Measurements from ENCODE around the gene RNF141. TPM values are rescaled to one million over a fixed set of nuclear protein-coding genes. Genes with fewer than 3 reads are reported as not detected.

Gene RNF141
- polyA plus RNA-seq, 1 donor from 2014 or later = 12.8 TPM

Other genes starting within 250 kb of the RNF141 start
- 13.1 TPM for gene SBF2, start 247.0 kb downstream of the RNF141 start, polyA plus RNA-seq (ENCODE audit: insufficient read depth, low read depth, low replicate concordance)
- 7.8 TPM for gene ADM, start 236.1 kb downstream of the RNF141 start, polyA plus RNA-seq (ENCODE audit: insufficient read depth, low read depth, low replicate concordance)
- gene AMPD3, start 85.9 kb downstream of the RNF141 start, polyA plus RNA-seq (ENCODE audit: insufficient read depth, low read depth, low replicate concordance) = 10.8 TPM
- gene LYVE1, start 27.5 kb upstream of the RNF141 start, polyA plus RNA-seq (ENCODE audit: insufficient read depth, low read depth, low replicate concordance) = 4.1 TPM
- 10.8 TPM for gene IRAG1, start 152.6 kb upstream of the RNF141 start, polyA plus RNA-seq (ENCODE audit: insufficient read depth, low read depth, low replicate concordance)
- 10.9 TPM for gene CTR9, start 210.1 kb upstream of the RNF141 start, polyA plus RNA-seq (ENCODE audit: insufficient read depth, low read depth, low replicate concordance)